ENCODE measurements around the gene TMEM185B. TPM values are rescaled to one million over a fixed set of nuclear protein-coding genes. Genes with fewer than 3 reads are reported as not detected.

Gene TMEM185B
- total RNA-seq, 2 experiments from 2014 or later: 17.7 to 19.0 TPM

Other genes starting within 250 kb of the TMEM185B start
- 1 to 10 TPM; 4.6 to 5.1 TPM for gene EPB41L5, start 210.3 kb downstream of the TMEM185B start, total RNA-seq
- gene RALB, start 29.5 kb upstream of the TMEM185B start, total RNA-seq: 1 to 10 TPM; 3.1 to 3.6 TPM
- gene INHBB, start 122.7 kb upstream of the TMEM185B start, total RNA-seq: not detected